Measurements from ENCODE around the gene TMX1. TPM values are rescaled to one million over a fixed set of nuclear protein-coding genes. Genes with fewer than 3 reads are reported as not detected.

The TMX1 gene
- total RNA-seq, 3 donors from 2014 or later = 31.5 to 44.1 (median 41.8) TPM

- Histone ChIP-seq H3K27ac (no peak overlapping the region), H3K4me1 (no peaks in the 10 kb centered on the region), H3K27me3 (no peaks in the 10 kb centered on the region), H3K4me3 (no peak overlapping the region), H3K36me3 (no peaks in the 10 kb centered on the region), H3K9me3 (no peaks in the 10 kb centered on the region)
- DNase-seq (ENCODE audit: low spot score in 2 of 2) = no peak
- intact Hi-C loops (cut with DNase I; ENCODE audit: low total_unique reads) = no loop called here
- TF ChIP-seq POLR2A (IDR thresholded peaks at IDR 0.05) (no peak), CTCF (IDR thresholded peaks at IDR 0.05) (no peak), POLR2AphosphoS5 (IDR thresholded peaks at IDR 0.05) (no peak)
These were observed 11.4 kb downstream of the TMX1 start for GRCh38 chr14:51251486-51251885.

GRCh38 chr14:51253880-51254279 is 13.8 kb downstream of the TMX1 start:
- H3K36me3 ChIP-seq = no peaks in the 10 kb centered on the region
- TF ChIP-seq CTCF (IDR thresholded peaks at IDR 0.05) (no peak), POLR2AphosphoS5 (IDR thresholded peaks at IDR 0.05) (no peak), POLR2A (IDR thresholded peaks at IDR 0.05) (no peak)
- H3K27me3 ChIP-seq = no peaks in the 10 kb centered on the region
- no peaks in the 10 kb centered on the region for H3K9me3 ChIP-seq
- no peaks in the 10 kb centered on the region for H3K4me1 ChIP-seq
- no peak overlapping the region for H3K4me3 ChIP-seq
- intact Hi-C loops (cut with DNase I; ENCODE audit: low total_unique reads) = no loop called here
- no peak for DNase-seq (ENCODE audit: low spot score in 2 of 2)
- no peak overlapping the region for H3K27ac ChIP-seq

GRCh38 chr14:51258280-51258679 is 18.2 kb downstream of the TMX1 start:
- Histone ChIP-seq H3K4me1 (no peaks in the 10 kb centered on the region), H3K27ac (no peak overlapping the region), H3K36me3 (no peaks in the 10 kb centered on the region), H3K27me3 (no peaks in the 10 kb centered on the region), H3K4me3 (no peak overlapping the region), H3K9me3 (no peaks in the 10 kb centered on the region)
- intact Hi-C loops (cut with DNase I; ENCODE audit: low total_unique reads) = no loop called here
- no peak for DNase-seq (ENCODE audit: low spot score in 2 of 2)
- no peak for TF ChIP-seq POLR2AphosphoS5 (IDR thresholded peaks at IDR 0.05)
- no peak for TF ChIP-seq CTCF (IDR thresholded peaks at IDR 0.05)
- no peak for TF ChIP-seq POLR2A (IDR thresholded peaks at IDR 0.05)

- intact Hi-C loops (cut with DNase I; ENCODE audit: low total_unique reads) = no loop called here
- DNase-seq (ENCODE audit: low spot score in 2 of 2) = no peak
- Histone ChIP-seq H3K4me3 (no peak overlapping the region), H3K4me1 (no peaks in the 10 kb centered on the region), H3K27ac (no peak overlapping the region), H3K36me3 (no peaks in the 10 kb centered on the region), H3K27me3 (no peaks in the 10 kb centered on the region), H3K9me3 (no peaks in the 10 kb centered on the region)
- TF ChIP-seq POLR2AphosphoS5 (IDR thresholded peaks at IDR 0.05) (no peak), CTCF (IDR thresholded peaks at IDR 0.05) (no peak), POLR2A (IDR thresholded peaks at IDR 0.05) (no peak)
These were observed 18.7 kb downstream of the TMX1 start for GRCh38 chr14:51258788-51259187.

- no peaks in the 10 kb centered on the region for H3K36me3 ChIP-seq
- no peak for DNase-seq (ENCODE audit: low spot score in 2 of 2)
- H3K27me3 ChIP-seq = no peaks in the 10 kb centered on the region
- no peaks in the 10 kb centered on the region for H3K9me3 ChIP-seq
- intact Hi-C loops (cut with DNase I; ENCODE audit: low total_unique reads) = no loop called here
- no peak overlapping the region for H3K4me3 ChIP-seq
- no peaks in the 10 kb centered on the region for H3K4me1 ChIP-seq
- H3K27ac ChIP-seq = no peak overlapping the region
- TF ChIP-seq CTCF (IDR thresholded peaks at IDR 0.05) (no peak), POLR2A (IDR thresholded peaks at IDR 0.05) (no peak), POLR2AphosphoS5 (IDR thresholded peaks at IDR 0.05) (no peak)
These were observed 20.2 kb downstream of the TMX1 start for GRCh38 chr14:51260225-51260624.
